LNCaP clone FGC (cell line): ENCODE results near the gene ZNF592.
"Not testable (repeated sequence)": the region's sequence is repeated elsewhere in the genome, so short reads cannot be mapped to it uniquely, and the experiment has no call there.

ENCODE experiments used
- DNase-seq: peaks from one replicate; pipeline ENCODE4 v3.0.0-alpha.2; 2011; ENCODE audit warnings: low read depth
- H3K4me3 ChIP-seq: 2 replicates; pipeline ENCODE4 v1.5.1; 2011; ENCODE audit warnings: mild to moderate bottlenecking, low read depth, low read length, control low read depth
- TF ChIP-seq, protein P1 (sequence below): IDR thresholded peaks from 2 replicates; pipeline ENCODE4 v1.5.1; 2012; ENCODE audit warnings: mild to moderate bottlenecking; ENCODE audit not compliant: control insufficient read depth, insufficient read depth; ENCODE audit errors: extremely low read depth

Gene ZNF592

DNA sequence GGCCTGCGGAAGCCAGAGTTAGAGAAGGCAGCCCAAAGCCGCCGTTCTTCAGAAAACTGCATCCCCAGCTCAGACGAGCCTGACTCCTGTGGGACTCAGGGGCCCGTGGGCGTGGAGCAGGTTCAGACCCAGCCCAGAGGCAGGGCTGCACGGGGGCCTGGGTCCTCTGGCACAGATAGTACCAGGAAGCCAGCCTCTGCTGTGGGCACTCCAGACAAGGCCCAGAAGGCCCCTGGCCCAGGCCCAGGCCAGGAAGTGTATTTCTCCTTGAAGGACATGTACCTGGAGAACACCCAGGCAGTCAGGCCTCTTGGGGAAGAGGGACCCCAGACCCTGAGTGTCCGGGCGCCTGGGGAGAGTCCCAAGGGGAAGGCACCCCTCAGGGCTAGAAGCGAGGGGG lies 91.9 kb downstream of the ZNF592 start:
- H3K4me3 ChIP-seq, result no peak overlapping the region
- TF ChIP-seq, protein P1, sequence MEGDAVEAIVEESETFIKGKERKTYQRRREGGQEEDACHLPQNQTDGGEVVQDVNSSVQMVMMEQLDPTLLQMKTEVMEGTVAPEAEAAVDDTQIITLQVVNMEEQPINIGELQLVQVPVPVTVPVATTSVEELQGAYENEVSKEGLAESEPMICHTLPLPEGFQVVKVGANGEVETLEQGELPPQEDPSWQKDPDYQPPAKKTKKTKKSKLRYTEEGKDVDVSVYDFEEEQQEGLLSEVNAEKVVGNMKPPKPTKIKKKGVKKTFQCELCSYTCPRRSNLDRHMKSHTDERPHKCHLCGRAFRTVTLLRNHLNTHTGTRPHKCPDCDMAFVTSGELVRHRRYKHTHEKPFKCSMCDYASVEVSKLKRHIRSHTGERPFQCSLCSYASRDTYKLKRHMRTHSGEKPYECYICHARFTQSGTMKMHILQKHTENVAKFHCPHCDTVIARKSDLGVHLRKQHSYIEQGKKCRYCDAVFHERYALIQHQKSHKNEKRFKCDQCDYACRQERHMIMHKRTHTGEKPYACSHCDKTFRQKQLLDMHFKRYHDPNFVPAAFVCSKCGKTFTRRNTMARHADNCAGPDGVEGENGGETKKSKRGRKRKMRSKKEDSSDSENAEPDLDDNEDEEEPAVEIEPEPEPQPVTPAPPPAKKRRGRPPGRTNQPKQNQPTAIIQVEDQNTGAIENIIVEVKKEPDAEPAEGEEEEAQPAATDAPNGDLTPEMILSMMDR, result no peak
- no peak for DNase-seq

DNA sequence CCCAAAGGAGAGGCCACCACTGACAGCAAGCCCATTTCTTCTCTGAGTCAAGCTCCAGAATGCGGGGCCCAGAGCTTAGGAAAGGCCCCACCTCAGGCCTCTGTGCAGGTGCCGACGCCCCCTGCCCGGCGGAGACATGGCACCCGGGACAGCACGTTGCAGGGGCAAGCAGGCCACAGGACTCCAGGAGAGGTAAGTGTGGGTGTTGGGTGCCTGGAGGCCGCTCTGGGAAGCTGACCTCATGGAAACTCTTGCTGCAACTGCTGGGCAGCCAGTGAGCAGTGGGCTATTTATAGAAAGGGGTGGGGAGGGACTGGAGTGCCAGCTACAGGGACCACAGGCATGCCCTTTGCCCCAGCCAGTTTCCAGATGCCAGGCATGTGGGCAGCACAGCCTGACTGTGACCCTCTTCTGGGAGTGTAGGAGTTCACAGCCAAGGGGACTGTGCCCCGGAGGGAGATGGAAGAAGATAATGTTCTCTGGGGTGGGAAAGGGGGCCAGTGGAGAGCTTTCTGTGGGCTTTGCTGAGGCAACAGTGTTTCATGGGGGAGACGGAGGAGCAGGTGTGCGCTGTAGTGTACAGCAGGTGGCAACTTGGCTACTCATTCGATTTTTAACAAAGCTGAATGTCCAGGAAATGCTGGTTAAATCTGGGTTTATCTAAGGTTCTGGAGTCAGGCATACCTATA lies 92.5 kb downstream of the ZNF592 start:
- TF ChIP-seq, protein P1, result no peak
- DNase-seq, result no peak

DNA sequence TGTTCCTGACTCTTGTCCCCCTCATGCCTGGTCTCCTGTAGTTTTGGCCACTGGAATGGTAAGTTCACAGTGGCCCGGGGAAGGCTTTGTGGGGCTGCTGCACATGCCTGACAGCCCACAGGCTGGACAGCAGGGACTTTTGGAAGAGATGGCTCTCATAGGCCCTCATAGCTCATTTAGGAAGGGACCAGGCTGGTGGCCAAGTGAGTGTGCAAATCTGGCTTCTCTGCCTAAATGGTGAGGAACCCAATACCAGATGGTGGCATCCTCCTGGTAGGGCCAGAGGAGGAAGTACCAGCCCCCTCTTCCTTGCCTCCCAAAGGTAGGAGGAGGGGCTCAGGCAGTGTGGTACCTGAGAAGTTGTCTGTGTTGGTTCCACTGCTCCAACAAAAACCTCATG lies 94.4 kb downstream of the ZNF592 start:
- TF ChIP-seq, protein P1, result no peak
- DNase-seq, result no peak
- no peak overlapping the region for H3K4me3 ChIP-seq

More for the DNA sequence above, 92.5 kb downstream of the ZNF592 start:
- no peak overlapping the region for H3K4me3 ChIP-seq

DNA sequence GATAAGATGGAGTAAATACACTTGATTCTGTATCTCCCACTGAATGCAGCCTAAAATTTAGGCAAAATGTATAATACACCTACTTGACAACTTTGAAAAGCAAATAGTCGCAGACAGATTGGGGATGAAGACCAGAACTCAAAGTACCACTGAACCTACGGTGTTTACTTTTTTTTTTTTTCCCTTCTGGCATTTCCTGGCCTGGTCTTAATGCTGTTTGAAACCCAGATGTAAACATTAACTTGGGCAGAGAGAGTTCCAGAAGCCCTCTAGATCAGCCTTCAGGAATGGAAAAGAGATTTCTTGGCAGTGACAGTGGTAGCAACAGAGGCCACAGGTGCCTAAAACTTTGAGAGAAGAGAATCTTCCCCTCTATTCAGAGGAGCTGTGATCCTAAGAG lies 96.6 kb downstream of the ZNF592 start:
- TF ChIP-seq, protein P1, result no peak
- DNase-seq, result no peak
- H3K4me3 ChIP-seq, result no peak overlapping the region

DNA sequence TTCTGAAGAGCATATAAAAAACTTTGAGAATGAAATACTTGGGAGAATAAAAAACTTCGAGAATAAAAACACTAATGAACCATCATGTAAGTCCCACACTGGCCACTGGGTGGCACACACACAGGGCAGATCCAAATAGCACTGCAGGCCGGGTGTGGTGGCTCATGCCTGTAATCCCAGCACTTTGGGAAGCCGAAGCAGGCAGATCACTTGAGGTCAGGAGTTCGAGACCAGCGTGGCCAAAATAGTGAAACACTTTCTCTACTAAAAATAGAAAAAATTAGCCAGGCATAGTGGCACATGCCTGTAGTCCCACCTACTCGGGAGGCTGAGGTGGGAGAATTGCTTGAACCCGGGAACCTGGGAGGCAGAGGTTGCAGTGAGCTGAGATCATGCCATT lies 97.2 kb downstream of the ZNF592 start:
- DNase-seq, result peak; percentile 50
- not testable (repeated sequence) for H3K4me3 ChIP-seq
- TF ChIP-seq, protein P1, result peak; percentile 71

DNA sequence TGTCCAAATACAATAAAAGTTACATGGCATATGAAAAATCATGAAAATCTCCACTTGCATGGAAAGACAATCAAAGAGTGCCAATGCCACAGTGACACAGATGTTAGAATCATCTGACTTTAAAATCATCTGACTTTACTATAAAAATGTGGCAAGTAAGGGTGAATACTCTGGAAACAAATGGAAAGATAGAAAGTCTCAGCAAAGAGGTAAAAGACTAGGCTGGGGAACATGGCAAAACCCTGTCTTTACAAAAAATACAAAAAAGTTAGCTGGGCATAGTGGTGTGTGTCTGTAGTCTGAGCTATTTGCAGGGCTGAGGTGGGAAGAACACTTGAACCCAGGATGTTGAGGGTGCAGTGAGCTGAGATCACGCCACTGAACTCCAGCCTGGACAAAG lies 97.9 kb downstream of the ZNF592 start:
- no peak for DNase-seq
- TF ChIP-seq, protein P1, result no peak
- H3K4me3 ChIP-seq, result no peak overlapping the region

DNA sequence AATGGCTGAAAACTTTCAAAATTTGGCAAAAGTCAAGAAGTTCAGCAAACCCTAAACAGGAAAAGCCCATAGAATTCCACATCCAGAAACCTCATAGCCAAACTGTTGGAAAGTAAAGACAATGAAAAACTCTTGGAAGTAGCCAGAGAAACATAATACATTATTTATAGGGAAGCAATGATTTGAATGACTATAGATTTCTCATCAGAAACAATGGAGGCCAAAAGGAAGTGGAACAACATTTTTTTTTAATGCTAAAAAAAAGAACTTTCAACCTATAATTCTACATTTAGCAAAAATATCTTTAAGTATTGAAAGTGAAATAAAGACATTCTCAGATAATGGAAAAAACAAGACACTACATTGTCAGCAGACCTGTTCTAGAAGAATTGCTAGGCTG lies 99.0 kb downstream of the ZNF592 start:
- H3K4me3 ChIP-seq, result no peak overlapping the region
- TF ChIP-seq, protein P1, result no peak
- no peak for DNase-seq
